Liver (tissue), 3 donors: ENCODE data around the gene CSPG4.

Source experiments
- JUND ChIP-seq, 2 donors: IDR thresholded peaks; 2 replicates each; pipeline ENCODE4 v1.6.1; 2016; ENCODE audit warnings: antibody characterized with exemption in 2 of 2
- RAD21 ChIP-seq, 2 donors: IDR thresholded peaks; 2 replicates each; pipeline ENCODE4 v1.6.1; 2016; ENCODE audit warnings: antibody characterized with exemption in 2 of 2, mild to moderate bottlenecking in 2 of 2
- TAF1 ChIP-seq: conservative IDR thresholded peaks from 2 replicates; pipeline ENCODE4 v1.6.1; 2016; ENCODE audit warnings: antibody characterized with exemption, mild to moderate bottlenecking
- YY1 ChIP-seq: IDR thresholded peaks from 2 replicates; pipeline ENCODE4 v1.6.1; 2016; ENCODE audit warnings: antibody characterized with exemption, mild to moderate bottlenecking
- TF ChIP-seq, protein P1 (sequence below): fragments of 150-350 bp; IDR thresholded peaks from 2 replicates; pipeline ENCODE4 v1.5.1; 2017; ENCODE audit warnings: improper control_type of control experiment, low read depth, low read length; ENCODE audit not compliant: missing input control
- TF ChIP-seq, protein P2 (sequence below): IDR thresholded peaks from 2 replicates; pipeline ENCODE4 v1.6.1; 2016; ENCODE audit warnings: antibody characterized with exemption
- donor health status: healthy.
- donor health status: healthy.

DNA sequence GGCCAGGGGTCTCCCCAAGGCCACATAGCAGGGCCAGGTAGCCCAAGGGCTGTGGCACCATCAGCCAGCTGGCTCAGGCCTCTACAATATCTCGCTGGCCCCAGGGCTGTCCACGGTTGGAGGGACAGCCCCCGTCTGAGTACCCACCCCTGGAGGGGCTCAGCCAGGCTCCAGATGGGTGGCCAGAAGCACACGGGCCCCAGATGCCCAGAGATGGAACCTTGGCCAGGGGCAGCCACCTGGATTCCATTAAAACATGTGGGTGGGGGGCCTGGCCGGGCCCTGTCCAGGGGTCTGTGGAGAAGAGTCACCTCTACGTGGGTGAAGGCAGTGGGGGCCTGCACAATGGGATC is 8.4 kb downstream of the CSPG4 start:
- TF ChIP-seq, protein P1, sequence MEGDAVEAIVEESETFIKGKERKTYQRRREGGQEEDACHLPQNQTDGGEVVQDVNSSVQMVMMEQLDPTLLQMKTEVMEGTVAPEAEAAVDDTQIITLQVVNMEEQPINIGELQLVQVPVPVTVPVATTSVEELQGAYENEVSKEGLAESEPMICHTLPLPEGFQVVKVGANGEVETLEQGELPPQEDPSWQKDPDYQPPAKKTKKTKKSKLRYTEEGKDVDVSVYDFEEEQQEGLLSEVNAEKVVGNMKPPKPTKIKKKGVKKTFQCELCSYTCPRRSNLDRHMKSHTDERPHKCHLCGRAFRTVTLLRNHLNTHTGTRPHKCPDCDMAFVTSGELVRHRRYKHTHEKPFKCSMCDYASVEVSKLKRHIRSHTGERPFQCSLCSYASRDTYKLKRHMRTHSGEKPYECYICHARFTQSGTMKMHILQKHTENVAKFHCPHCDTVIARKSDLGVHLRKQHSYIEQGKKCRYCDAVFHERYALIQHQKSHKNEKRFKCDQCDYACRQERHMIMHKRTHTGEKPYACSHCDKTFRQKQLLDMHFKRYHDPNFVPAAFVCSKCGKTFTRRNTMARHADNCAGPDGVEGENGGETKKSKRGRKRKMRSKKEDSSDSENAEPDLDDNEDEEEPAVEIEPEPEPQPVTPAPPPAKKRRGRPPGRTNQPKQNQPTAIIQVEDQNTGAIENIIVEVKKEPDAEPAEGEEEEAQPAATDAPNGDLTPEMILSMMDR = no peak
- TF ChIP-seq TAF1 (no peak), JUND (IDR thresholded peaks at IDR 0.05) (no peak), YY1 (no peak), RAD21 (IDR thresholded peaks at IDR 0.05) (no peak)
- TF ChIP-seq, protein P2, sequence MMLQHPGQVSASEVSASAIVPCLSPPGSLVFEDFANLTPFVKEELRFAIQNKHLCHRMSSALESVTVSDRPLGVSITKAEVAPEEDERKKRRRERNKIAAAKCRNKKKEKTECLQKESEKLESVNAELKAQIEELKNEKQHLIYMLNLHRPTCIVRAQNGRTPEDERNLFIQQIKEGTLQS = no peak
